Measurements from ENCODE around the gene PYM1. TPM values are rescaled to one million over a fixed set of nuclear protein-coding genes. Genes with fewer than 3 reads are reported as not detected.

The PYM1 gene
- total RNA-seq, 1 donor from 2014 or later, result 47.6 TPM

- H3K36me3 ChIP-seq (ENCODE audit: control insufficient read depth, insufficient read depth, low read length), result no peaks in the 10 kb centered on the region
- DNase-seq (ENCODE audit: low read depth), result no peak
Observed at GRCh38 chr12:55932551-55932910, 4.8 kb upstream of the PYM1 start.

DNA sequence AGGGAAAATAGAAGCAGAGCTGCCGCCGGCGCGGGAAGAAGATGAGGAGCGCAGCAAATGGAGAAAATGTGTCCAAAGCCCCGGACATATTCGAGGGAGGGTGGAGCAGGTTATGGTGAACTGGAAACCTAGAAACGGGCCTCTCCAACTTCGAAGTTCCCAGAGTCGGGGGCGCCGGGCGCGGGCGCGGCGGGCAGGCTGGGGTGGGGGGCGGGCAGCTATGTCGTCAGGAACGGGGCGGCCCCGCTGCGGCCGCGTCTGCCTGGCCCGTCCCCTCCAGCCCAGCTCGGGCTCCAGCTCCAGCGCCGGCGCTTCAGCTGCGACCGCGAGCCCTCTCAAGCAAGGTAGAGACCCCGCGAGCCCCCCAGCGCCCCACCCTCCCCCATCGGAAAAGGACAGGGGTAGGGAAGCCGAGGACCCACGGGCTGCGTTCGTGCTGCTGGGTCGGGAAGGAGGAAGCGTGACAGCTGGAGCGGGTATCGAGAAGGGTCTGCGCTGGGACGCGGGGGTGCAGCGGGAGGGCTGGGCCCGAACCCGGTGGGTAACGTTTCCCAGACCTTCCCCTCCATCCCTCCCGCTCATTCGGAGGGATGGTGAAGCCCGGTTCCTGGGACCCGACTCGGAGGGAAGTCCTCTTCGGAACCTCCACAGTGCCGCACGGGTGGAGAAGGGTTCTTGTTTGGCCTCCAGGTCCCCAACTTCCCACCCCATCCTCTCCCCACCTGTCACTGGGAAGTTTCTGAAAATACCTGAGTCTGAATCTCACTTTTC is 4.3 kb upstream of the PYM1 start:
- no peak for DNase-seq (ENCODE audit: low read depth)
- peak overlapping the region; percentile 59 for H3K4me3 ChIP-seq (ENCODE audit: low read depth, low read length)
- no peaks in the 10 kb centered on the region for H3K36me3 ChIP-seq (ENCODE audit: control insufficient read depth, insufficient read depth, low read length)
- no peaks in the 10 kb centered on the region for H3K27me3 ChIP-seq (ENCODE audit: control insufficient read depth, insufficient read depth, low read length)
- TF ChIP-seq CTCF (IDR thresholded peaks at IDR 0.05; ENCODE audit: insufficient read depth, low read length, poor library complexity, severe bottlenecking), result no peak

More at GRCh38 chr12:55932551-55932910, 4.8 kb upstream of the PYM1 start:
- no peak for TF ChIP-seq CTCF (IDR thresholded peaks at IDR 0.05; ENCODE audit: insufficient read depth, low read length, poor library complexity, severe bottlenecking)
- H3K27me3 ChIP-seq (ENCODE audit: control insufficient read depth, insufficient read depth, low read length), result no peaks in the 10 kb centered on the region
- H3K4me3 ChIP-seq (ENCODE audit: low read depth, low read length), result peak overlapping the region; percentile 59

GRCh38 chr12:55931317-55931779 is 3.7 kb upstream of the PYM1 start:
- H3K36me3 ChIP-seq (ENCODE audit: control insufficient read depth, insufficient read depth, low read length), result no peaks in the 10 kb centered on the region
- H3K4me3 ChIP-seq (ENCODE audit: low read depth, low read length), result peak overlapping the region; percentile 59
- DNase-seq (ENCODE audit: low read depth), result no peak
- no peaks in the 10 kb centered on the region for H3K27me3 ChIP-seq (ENCODE audit: control insufficient read depth, insufficient read depth, low read length)
- TF ChIP-seq CTCF (IDR thresholded peaks at IDR 0.05; ENCODE audit: insufficient read depth, low read length, poor library complexity, severe bottlenecking), result no peak

- H3K36me3 ChIP-seq (ENCODE audit: control insufficient read depth, insufficient read depth, low read length), result no peaks in the 10 kb centered on the region
- H3K27me3 ChIP-seq (ENCODE audit: control insufficient read depth, insufficient read depth, low read length), result no peaks in the 10 kb centered on the region
- peak; percentile 64 for TF ChIP-seq CTCF (IDR thresholded peaks at IDR 0.05; ENCODE audit: insufficient read depth, low read length, poor library complexity, severe bottlenecking)
- DNase-seq (ENCODE audit: low read depth), result no peak
- H3K4me3 ChIP-seq (ENCODE audit: low read depth, low read length), result peak within 1 kb of the TSS; percentile 59
Observed at GRCh38 chr12:55930771-55931316, 3.1 kb upstream of the PYM1 start, which contains the start of gene DGKA. TSS of gene DGKA (plus strand) at chr12:55931162. CDS start at chr12:55936504, 5,342 bp downstream.

DNA sequence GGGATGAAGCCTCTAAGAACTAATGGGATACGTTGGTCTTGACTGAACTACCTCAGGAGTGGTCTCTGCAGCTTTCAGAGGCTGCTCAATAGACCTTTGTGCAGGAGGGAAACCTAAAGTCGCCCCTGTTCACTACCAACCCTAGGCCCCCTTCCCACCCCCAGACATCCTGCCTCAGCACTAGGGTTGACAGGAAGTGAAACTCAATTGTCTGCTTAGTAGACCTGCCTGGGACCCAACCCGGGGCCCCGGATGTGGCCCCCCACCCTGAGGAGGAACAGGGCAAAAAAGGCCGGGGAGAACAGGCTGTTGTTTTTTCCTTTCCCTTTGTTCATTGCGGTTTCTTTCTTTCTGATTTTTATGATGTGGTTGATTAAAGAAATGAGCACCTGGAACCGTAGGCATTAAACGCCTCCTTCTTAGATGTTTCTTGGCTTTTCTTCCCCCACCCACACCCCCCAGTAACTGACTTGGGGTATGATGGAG is 1.7 kb upstream of the PYM1 start:
- no peaks in the 10 kb centered on the region for H3K36me3 ChIP-seq (ENCODE audit: control insufficient read depth, insufficient read depth, low read length)
- DNase-seq (ENCODE audit: low read depth), result no peak
- no peak for TF ChIP-seq CTCF (IDR thresholded peaks at IDR 0.05; ENCODE audit: insufficient read depth, low read length, poor library complexity, severe bottlenecking)
- no peaks in the 10 kb centered on the region for H3K27me3 ChIP-seq (ENCODE audit: control insufficient read depth, insufficient read depth, low read length)
- H3K4me3 ChIP-seq (ENCODE audit: low read depth, low read length), result no peak overlapping the region
